Glomerular visceral epithelial cell (primary cell): ENCODE measurements around the gene TRAM2.
A peak's percentile ranks its signal among the peaks of the same experiment; 100 is the strongest.

Experiments used
- DNase-seq: peaks from one replicate; pipeline ENCODE4 v3.0.0-alpha.2; 2016; ENCODE audit errors: extremely low spot score

TRAM2 gene

GRCh38 chr6:52509281-52510212, 67.3 kb downstream of the TRAM2 start:
- DNase-seq, result peak; percentile 86

GRCh38 chr6:52508261-52508739, 68.6 kb downstream of the TRAM2 start:
- no peak for DNase-seq

- peak; percentile 56 for DNase-seq
Measured at GRCh38 chr6:52507557-52508260, 69.2 kb downstream of the TRAM2 start.

- DNase-seq, result no peak
Measured at GRCh38 chr6:52506476-52506875, 70.4 kb downstream of the TRAM2 start.

- DNase-seq, result no peak
Measured at GRCh38 chr6:52505726-52506409, 71.0 kb downstream of the TRAM2 start.

- DNase-seq, result no peak
Measured at GRCh38 chr6:52504782-52505136, 72.1 kb downstream of the TRAM2 start.

GRCh38 chr6:52503851-52504781, 72.7 kb downstream of the TRAM2 start:
- peak; percentile 100 for DNase-seq

GRCh38 chr6:52503323-52503747, 73.5 kb downstream of the TRAM2 start:
- DNase-seq, result peak; percentile 60

- DNase-seq, result no peak
Measured at GRCh38 chr6:52502306-52503029, 74.4 kb downstream of the TRAM2 start.

- no peak for DNase-seq
Measured at GRCh38 chr6:52500238-52501129, 76.4 kb downstream of the TRAM2 start.

- DNase-seq, result no peak
Measured at GRCh38 chr6:52499681-52500236, 77.1 kb downstream of the TRAM2 start.

- peak; percentile 67 for DNase-seq
Measured at GRCh38 chr6:52499026-52499425, 77.8 kb downstream of the TRAM2 start.

GRCh38 chr6:52498538-52499017, 78.3 kb downstream of the TRAM2 start:
- DNase-seq, result no peak

GRCh38 chr6:52497652-52498408, 79.0 kb downstream of the TRAM2 start:
- no peak for DNase-seq

- DNase-seq, result no peak
Measured at GRCh38 chr6:52496631-52497030, 80.2 kb downstream of the TRAM2 start.

GRCh38 chr6:52495922-52496321, 80.9 kb downstream of the TRAM2 start:
- DNase-seq, result no peak

- DNase-seq, result no peak
Measured at GRCh38 chr6:52494298-52495072, 82.4 kb downstream of the TRAM2 start.
